ENCODE measurements around the gene DLGAP1.

- TF ChIP-seq CTCF (IDR thresholded peaks at IDR 0.05) (no peak), POLR2A (IDR thresholded peaks at IDR 0.05) (no peak)
These were observed 370.7 kb downstream of the DLGAP1 start for GRCh38 chr18:4084382-4084900.

All from right lobe of liver (tissue), 4 donors.